K562 (cell line): ENCODE results near the gene LTK. TPM values are rescaled to one million over a fixed set of nuclear protein-coding genes. Genes with fewer than 3 reads are reported as not detected.

Experiments used
- CEBPB ChIP-seq: fragments of 450-650 bp; IDR thresholded peaks from 2 replicates; pipeline ENCODE4 v1.6.1; 2016; ENCODE audit warnings: missing genetic modification characterization, missing compliant biosample characterization
- CXXC5 ChIP-seq: fragments of 250-450 bp; sonication (Bioruptor Pico); IDR thresholded peaks from 2 replicates; pipeline ENCODE4 v1.8.0; 2022; ENCODE audit warnings: inconsistent platforms, mild to moderate bottlenecking, moderate library complexity
- DIDO1 ChIP-seq: fragments of 450-650 bp; IDR thresholded peaks from 2 replicates; pipeline ENCODE4 v1.6.1; 2016; ENCODE audit warnings: low read depth, missing biosample characterization, missing genetic modification characterization
- MCM7 ChIP-seq, 2 experiments: fragments of 450-650 bp; IDR thresholded peaks; 2 replicates each; pipeline ENCODE4 v1.6.1; 2016 to 2018
- PHF8 ChIP-seq: fragments of 200-600 bp; sonication (generic); IDR thresholded peaks from 2 replicates; pipeline ENCODE4 v1.6.1; 2012; ENCODE audit warnings: mixed run types, mild to moderate bottlenecking, inconsistent platforms, low read length, moderate library complexity, borderline replicate concordance
- PML ChIP-seq: IDR thresholded peaks from 2 replicates; pipeline ENCODE4 v1.6.1; 2012; ENCODE audit warnings: low read length, inconsistent platforms
- SMAD3 ChIP-seq: fragments of 450-650 bp; formaldehyde crosslinking; conservative IDR thresholded peaks from 2 replicates; pipeline ENCODE4 v1.4.0; 2020; ENCODE audit warnings: mild to moderate bottlenecking
- SMARCA4 ChIP-seq: fragments of 450-650 bp; IDR thresholded peaks from 2 replicates; pipeline ENCODE4 v1.6.1; 2016
- SOX6 ChIP-seq: fragments of 450-650 bp; IDR thresholded peaks from 2 replicates; pipeline ENCODE4 v1.6.1; 2014; ENCODE audit warnings: mild to moderate bottlenecking
- ZBTB7A ChIP-seq: IDR thresholded peaks from 2 replicates; pipeline ENCODE4 v1.6.1; 2011; ENCODE audit warnings: low read depth, mild to moderate bottlenecking, low read length, moderate library complexity, borderline replicate concordance; ENCODE audit not compliant: control insufficient read depth
- ZFPM2 ChIP-seq: fragments of 250-450 bp; sonication (Bioruptor Pico); IDR thresholded peaks from 2 replicates; pipeline ENCODE4 v1.5.1; 2022; ENCODE audit warnings: mild to moderate bottlenecking
- ZNF12 ChIP-seq: sonication (generic); formaldehyde crosslinking; IDR thresholded peaks from 2 replicates; pipeline ENCODE4 v1.4.0; 2020; ENCODE audit warnings: mild to moderate bottlenecking, missing genetic modification reagents
- ZNF354B ChIP-seq: fragments of 250-450 bp; sonication (Bioruptor Pico); IDR thresholded peaks from 2 replicates; pipeline ENCODE4 v1.4.0; 2020
- ZNF431 ChIP-seq: sonication (generic); formaldehyde crosslinking; IDR thresholded peaks from 2 replicates; pipeline ENCODE4 v1.8.0; 2022; ENCODE audit warnings: mild to moderate bottlenecking, missing genetic modification reagents
- polyA plus RNA-seq, 8 experiments: library from polyadenylated mRNA; depleted of rRNA in 4 of 8; stranded (reverse) in 5 of 8; unstranded in 3 of 8; fragments of >200 nt; fragmentation: Nextera tagmentation in 2 of 8; fragmentation: Illumina TruSeq in 1 of 8; extraction: Ambion mirVana in 2 of 8; extraction: Trizol in 1 of 8; gene quantifications; 2 replicates each; pipeline versions ENCODE4 v1.2.1 to v1.2.3, GENCODE V29; 2011 to 2014; ENCODE audit warnings: inconsistent platforms in 1 of 8, missing spikeins in 1 of 8
- total RNA-seq, 7 experiments: library from RNA; depleted of rRNA in 6 of 7; stranded (reverse); fragments of >200 nt in 6 of 7; fragmentation: Illumina TruSeq in 2 of 7; extraction: Trizol in 2 of 7; gene quantifications; 2 replicates each; pipeline versions ENCODE4 v1.2.1 to v1.2.3, GENCODE V29; 2011 to 2021; ENCODE audit warnings: low replicate concordance in 1 of 7
- TF ChIP-seq, protein P1 (sequence below): fragments of 450-650 bp; IDR thresholded peaks from 2 replicates; pipeline ENCODE4 v1.6.1; 2017; ENCODE audit warnings: antibody characterized with exemption, mild to moderate bottlenecking
- TF ChIP-seq, protein P2 (sequence below): sonication (generic); formaldehyde crosslinking; IDR thresholded peaks from 2 replicates; pipeline ENCODE4 v1.8.1; 2023; ENCODE audit warnings: mild to moderate bottlenecking, missing genetic modification reagents
- TF ChIP-seq, protein P3 (sequence below), 3 experiments: IDR thresholded peaks in 2 of 3; conservative IDR thresholded peaks in 1 of 3; 2 replicates each; pipeline ENCODE4 v1.5.1; 2011 to 2012; ENCODE audit warnings: low read length in 3 of 3, mild to moderate bottlenecking in 3 of 3, control low read depth in 2 of 3, improper control_type of control experiment in 1 of 3, inconsistent platforms in 1 of 3, low read depth in 1 of 3, mixed read lengths in 1 of 3, moderate library complexity in 1 of 3; ENCODE audit not compliant: insufficient read depth in 2 of 3
- TF ChIP-seq, protein P4 (sequence below): fragments of 450-650 bp; IDR thresholded peaks from one replicate; pipeline ENCODE4 v1.6.1; 2018; ENCODE audit warnings: mild to moderate bottlenecking, moderate library complexity; ENCODE audit not compliant: partially characterized antibody
- TF ChIP-seq, protein P5 (sequence below): fragments of 450-650 bp; conservative IDR thresholded peaks from 2 replicates; pipeline ENCODE4 v1.6.1; 2016; ENCODE audit warnings: missing genetic modification characterization, low read depth, mild to moderate bottlenecking, missing compliant biosample characterization, moderate library complexity

The LTK gene
- total and polyA plus RNA-seq, 9 of the 15 experiments (the other 6 are each of a cell fraction or from before 2014, with no cell fraction given): 0.25 to 4.4 (median 1.8) TPM

DNA sequence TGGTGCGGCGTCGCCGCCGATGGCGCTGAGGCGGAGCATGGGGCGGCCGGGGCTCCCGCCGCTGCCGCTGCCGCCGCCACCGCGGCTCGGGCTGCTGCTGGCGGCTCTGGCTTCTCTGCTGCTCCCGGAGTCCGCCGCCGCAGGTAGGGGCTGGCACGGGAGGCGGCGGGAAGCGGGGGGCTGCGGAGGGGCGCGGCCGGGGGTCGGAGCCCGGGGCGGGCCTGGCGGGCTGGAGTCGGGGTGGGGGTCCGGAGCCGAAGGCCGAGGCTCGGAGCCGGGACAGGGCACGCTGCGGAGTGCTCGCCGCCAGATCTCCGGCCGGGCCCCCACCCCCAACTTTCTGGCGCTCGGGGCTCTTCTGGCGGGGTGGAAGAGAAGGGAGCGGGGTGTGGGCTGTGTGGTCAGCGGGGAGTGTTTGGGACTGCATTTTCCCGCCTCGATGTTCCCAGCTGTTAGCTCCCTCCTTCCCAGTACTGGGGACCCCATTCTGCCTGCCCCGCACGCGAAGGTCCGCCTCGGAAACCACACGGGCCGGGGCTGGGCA, 45.7 kb upstream of the LTK start (continued):
- TF ChIP-seq, protein P1, sequence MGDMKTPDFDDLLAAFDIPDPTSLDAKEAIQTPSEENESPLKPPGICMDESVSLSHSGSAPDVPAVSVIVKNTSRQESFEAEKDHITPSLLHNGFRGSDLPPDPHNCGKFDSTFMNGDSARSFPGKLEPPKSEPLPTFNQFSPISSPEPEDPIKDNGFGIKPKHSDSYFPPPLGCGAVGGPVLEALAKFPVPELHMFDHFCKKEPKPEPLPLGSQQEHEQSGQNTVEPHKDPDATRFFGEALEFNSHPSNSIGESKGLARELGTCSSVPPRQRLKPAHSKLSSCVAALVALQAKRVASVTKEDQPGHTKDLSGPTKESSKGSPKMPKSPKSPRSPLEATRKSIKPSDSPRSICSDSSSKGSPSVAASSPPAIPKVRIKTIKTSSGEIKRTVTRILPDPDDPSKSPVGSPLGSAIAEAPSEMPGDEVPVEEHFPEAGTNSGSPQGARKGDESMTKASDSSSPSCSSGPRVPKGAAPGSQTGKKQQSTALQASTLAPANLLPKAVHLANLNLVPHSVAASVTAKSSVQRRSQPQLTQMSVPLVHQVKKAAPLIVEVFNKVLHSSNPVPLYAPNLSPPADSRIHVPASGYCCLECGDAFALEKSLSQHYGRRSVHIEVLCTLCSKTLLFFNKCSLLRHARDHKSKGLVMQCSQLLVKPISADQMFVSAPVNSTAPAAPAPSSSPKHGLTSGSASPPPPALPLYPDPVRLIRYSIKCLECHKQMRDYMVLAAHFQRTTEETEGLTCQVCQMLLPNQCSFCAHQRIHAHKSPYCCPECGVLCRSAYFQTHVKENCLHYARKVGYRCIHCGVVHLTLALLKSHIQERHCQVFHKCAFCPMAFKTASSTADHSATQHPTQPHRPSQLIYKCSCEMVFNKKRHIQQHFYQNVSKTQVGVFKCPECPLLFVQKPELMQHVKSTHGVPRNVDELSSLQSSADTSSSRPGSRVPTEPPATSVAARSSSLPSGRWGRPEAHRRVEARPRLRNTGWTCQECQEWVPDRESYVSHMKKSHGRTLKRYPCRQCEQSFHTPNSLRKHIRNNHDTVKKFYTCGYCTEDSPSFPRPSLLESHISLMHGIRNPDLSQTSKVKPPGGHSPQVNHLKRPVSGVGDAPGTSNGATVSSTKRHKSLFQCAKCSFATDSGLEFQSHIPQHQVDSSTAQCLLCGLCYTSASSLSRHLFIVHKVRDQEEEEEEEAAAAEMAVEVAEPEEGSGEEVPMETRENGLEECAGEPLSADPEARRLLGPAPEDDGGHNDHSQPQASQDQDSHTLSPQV: 0 out of 2 replicates have a peak, but pooled peaks have one; percentile 31
- TF ChIP-seq SMAD3 (CRISPR knock-in tag): no peak
- no peak for TF ChIP-seq CEBPB
- no peak for TF ChIP-seq PML
- no peak for TF ChIP-seq MCM7 (IDR thresholded peaks at IDR 0.05)
- TF ChIP-seq, protein P2, sequence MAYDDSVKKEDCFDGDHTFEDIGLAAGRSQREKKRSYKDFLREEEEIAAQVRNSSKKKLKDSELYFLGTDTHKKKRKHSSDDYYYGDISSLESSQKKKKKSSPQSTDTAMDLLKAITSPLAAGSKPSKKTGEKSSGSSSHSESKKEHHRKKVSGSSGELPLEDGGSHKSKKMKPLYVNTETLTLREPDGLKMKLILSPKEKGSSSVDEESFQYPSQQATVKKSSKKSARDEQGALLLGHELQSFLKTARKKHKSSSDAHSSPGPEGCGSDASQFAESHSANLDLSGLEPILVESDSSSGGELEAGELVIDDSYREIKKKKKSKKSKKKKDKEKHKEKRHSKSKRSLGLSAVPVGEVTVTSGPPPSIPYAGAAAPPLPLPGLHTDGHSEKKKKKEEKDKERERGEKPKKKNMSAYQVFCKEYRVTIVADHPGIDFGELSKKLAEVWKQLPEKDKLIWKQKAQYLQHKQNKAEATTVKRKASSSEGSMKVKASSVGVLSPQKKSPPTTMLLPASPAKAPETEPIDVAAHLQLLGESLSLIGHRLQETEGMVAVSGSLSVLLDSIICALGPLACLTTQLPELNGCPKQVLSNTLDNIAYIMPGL (CRISPR knock-in tag): no peak
- no peak; the same call in 1 of the 2 replicates for TF ChIP-seq CXXC5 (CRISPR knock-in tag)
- no peak for TF ChIP-seq ZNF12
- no peak for TF ChIP-seq ZFPM2
- TF ChIP-seq SMARCA4: no peak
- no peak for TF ChIP-seq SOX6
- TF ChIP-seq, protein P3, sequence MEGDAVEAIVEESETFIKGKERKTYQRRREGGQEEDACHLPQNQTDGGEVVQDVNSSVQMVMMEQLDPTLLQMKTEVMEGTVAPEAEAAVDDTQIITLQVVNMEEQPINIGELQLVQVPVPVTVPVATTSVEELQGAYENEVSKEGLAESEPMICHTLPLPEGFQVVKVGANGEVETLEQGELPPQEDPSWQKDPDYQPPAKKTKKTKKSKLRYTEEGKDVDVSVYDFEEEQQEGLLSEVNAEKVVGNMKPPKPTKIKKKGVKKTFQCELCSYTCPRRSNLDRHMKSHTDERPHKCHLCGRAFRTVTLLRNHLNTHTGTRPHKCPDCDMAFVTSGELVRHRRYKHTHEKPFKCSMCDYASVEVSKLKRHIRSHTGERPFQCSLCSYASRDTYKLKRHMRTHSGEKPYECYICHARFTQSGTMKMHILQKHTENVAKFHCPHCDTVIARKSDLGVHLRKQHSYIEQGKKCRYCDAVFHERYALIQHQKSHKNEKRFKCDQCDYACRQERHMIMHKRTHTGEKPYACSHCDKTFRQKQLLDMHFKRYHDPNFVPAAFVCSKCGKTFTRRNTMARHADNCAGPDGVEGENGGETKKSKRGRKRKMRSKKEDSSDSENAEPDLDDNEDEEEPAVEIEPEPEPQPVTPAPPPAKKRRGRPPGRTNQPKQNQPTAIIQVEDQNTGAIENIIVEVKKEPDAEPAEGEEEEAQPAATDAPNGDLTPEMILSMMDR (IDR thresholded peaks at IDR 0.05 in 2 of 3, conservative IDR thresholded peaks at IDR 0.05 in 1 of 3; ENCODE audit: insufficient read depth in 2 of 3, low read depth in 1 of 3, low read length in 3 of 3): no peak
- TF ChIP-seq ZNF431 (CRISPR knock-in tag): no peak
- peak; percentile 49; the same call in 1 of the 2 replicates for TF ChIP-seq PHF8
- TF ChIP-seq DIDO1 (tag): no peak
- no peak for TF ChIP-seq ZNF354B (CRISPR knock-in tag)
- TF ChIP-seq, protein P4, sequence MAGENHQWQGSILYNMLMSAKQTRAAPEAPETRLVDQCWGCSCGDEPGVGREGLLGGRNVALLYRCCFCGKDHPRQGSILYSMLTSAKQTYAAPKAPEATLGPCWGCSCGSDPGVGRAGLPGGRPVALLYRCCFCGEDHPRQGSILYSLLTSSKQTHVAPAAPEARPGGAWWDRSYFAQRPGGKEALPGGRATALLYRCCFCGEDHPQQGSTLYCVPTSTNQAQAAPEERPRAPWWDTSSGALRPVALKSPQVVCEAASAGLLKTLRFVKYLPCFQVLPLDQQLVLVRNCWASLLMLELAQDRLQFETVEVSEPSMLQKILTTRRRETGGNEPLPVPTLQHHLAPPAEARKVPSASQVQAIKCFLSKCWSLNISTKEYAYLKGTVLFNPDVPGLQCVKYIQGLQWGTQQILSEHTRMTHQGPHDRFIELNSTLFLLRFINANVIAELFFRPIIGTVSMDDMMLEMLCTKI: no peak
- TF ChIP-seq, protein P5, sequence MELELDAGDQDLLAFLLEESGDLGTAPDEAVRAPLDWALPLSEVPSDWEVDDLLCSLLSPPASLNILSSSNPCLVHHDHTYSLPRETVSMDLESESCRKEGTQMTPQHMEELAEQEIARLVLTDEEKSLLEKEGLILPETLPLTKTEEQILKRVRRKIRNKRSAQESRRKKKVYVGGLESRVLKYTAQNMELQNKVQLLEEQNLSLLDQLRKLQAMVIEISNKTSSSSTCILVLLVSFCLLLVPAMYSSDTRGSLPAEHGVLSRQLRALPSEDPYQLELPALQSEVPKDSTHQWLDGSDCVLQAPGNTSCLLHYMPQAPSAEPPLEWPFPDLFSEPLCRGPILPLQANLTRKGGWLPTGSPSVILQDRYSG (tag): no peak
- 0 out of 2 replicates have a peak, but pooled peaks have one; percentile 43 for TF ChIP-seq ZBTB7A
